SK-N-SH (cell line): ENCODE measurements around the gene FAF2. TPM values are rescaled to one million over a fixed set of nuclear protein-coding genes. Genes with fewer than 3 reads are reported as not detected.
A peak's percentile ranks its signal among the peaks of the same experiment; 100 is the strongest.

Experiments
- CTCF ChIA-PET: fragments of 300-600, 350-600 bp; formaldehyde crosslinking; extraction: SDS; loops from one replicate; lab custom pipeline; 2021; lab: Yijun Ruan, JAX
- POLR2A ChIA-PET: fragments of 350-600 bp; sonication (Branson Sonifier 250); formaldehyde crosslinking; extraction: SDS; loops from one replicate; lab custom pipeline; 2020; ENCODE audit warnings: antibody characterized with exemption, inconsistent platforms; lab: Yijun Ruan, JAX
- DNase-seq: peaks from one replicate; pipeline ENCODE4 v3.0.0; 2012
- H2AFZ ChIP-seq: fragments of 200-600 bp; sonication (generic); 2 replicates; pipeline ENCODE4 v1.8.1; 2016; ENCODE audit warnings: antibody characterized with exemption, mild to moderate bottlenecking, low read depth
- H3F3A ChIP-seq: fragments of 200-600 bp; sonication (generic); replicated peaks from 2 replicates; pipeline ENCODE3; 2016; ENCODE audit warnings: antibody characterized with exemption, mild to moderate bottlenecking; ENCODE audit not compliant: insufficient read depth
- H3K27ac ChIP-seq, 2 experiments: fragments of 200-500 bp in 1 of 2; fragments of 200-600 bp in 1 of 2; sonication (Bioruptor generic) in 1 of 2; sonication (generic), shearing (Covaris generic) in 1 of 2; 2 replicates each; pipeline versions ENCODE4 v1.5.1 to v1.6.1; 2014 to 2016; ENCODE audit warnings: low read depth in 2 of 2, inconsistent platforms in 1 of 2, low read length in 1 of 2, mild to moderate bottlenecking in 1 of 2, mixed read lengths in 1 of 2
- H3K27me3 ChIP-seq: fragments of 200-600 bp; sonication (generic), shearing (Covaris generic); 2 replicates; pipeline ENCODE4 v1.6.1; 2016; ENCODE audit warnings: mixed run types; ENCODE audit not compliant: insufficient read depth
- H3K36me3 ChIP-seq, 2 experiments: fragments of 200-500 bp in 1 of 2; fragments of 200-600 bp in 1 of 2; sonication (Bioruptor generic) in 1 of 2; sonication (generic) in 1 of 2; replicated peaks in 1 of 2; 2 replicates each; pipeline versions ENCODE3 to v1.5.1; 2014 to 2016; ENCODE audit warnings: low read length in 1 of 2, mild to moderate bottlenecking in 1 of 2; ENCODE audit not compliant: insufficient read depth in 2 of 2, control insufficient read depth in 1 of 2
- H3K4me1 ChIP-seq, 2 experiments: fragments of 200-500 bp in 1 of 2; fragments of 200-600 bp in 1 of 2; sonication (Bioruptor generic) in 1 of 2; sonication (generic), shearing (Covaris generic) in 1 of 2; 2 replicates each; pipeline versions ENCODE4 v1.5.1 to v1.6.1; 2014 to 2016; ENCODE audit warnings: low read depth in 1 of 2, low read length in 1 of 2, mixed run types in 1 of 2; ENCODE audit not compliant: insufficient read depth in 2 of 2, control insufficient read depth in 1 of 2
- H3K4me2 ChIP-seq: fragments of 200-600 bp; sonication (generic), shearing (Covaris generic); 2 replicates; pipeline ENCODE4 v1.6.1; 2017; ENCODE audit warnings: mixed run types
- H3K4me3 ChIP-seq, 2 experiments: fragments of 200-500 bp in 1 of 2; fragments of 200-600 bp in 1 of 2; sonication (Bioruptor generic) in 1 of 2; sonication (generic), shearing (Covaris generic) in 1 of 2; 2 replicates each; pipeline versions ENCODE4 v1.5.1 to v1.8.1; 2014 to 2016; ENCODE audit warnings: low read depth in 2 of 2, inconsistent platforms in 1 of 2, low read length in 1 of 2, mild to moderate bottlenecking in 1 of 2, mixed read lengths in 1 of 2, moderate library complexity in 1 of 2
- H3K79me2 ChIP-seq: fragments of 200-600 bp; sonication (generic); 2 replicates; pipeline ENCODE4 v1.8.1; 2017; ENCODE audit warnings: mild to moderate bottlenecking; ENCODE audit not compliant: insufficient read depth
- H3K9ac ChIP-seq: fragments of 200-600 bp; sonication (generic); 2 replicates; pipeline ENCODE4 v1.6.1; 2017; ENCODE audit warnings: mixed run types
- H3K9me2 ChIP-seq: fragments of 200-600 bp; sonication (generic); 2 replicates; pipeline ENCODE4 v1.6.1; 2017; ENCODE audit warnings: mixed run types
- H3K9me3 ChIP-seq: fragments of 200-600 bp; sonication (generic); 2 replicates; pipeline ENCODE4 v1.6.1; 2017; ENCODE audit warnings: mixed run types, mild to moderate bottlenecking, moderate library complexity
- H4K20me1 ChIP-seq: fragments of 200-600 bp; sonication (generic); 2 replicates; pipeline ENCODE4 v1.6.1; 2017; ENCODE audit warnings: mild to moderate bottlenecking, mixed run types; ENCODE audit not compliant: insufficient read depth
- CHD2 ChIP-seq: fragments of 150-350 bp; IDR thresholded peaks from 2 replicates; pipeline ENCODE4 v1.6.1; 2018; ENCODE audit warnings: low read length; ENCODE audit not compliant: partially characterized antibody
- ELF1 ChIP-seq: IDR thresholded peaks from 2 replicates; pipeline ENCODE4 v1.4.0; 2012
- EP300 ChIP-seq, 2 experiments: IDR thresholded peaks; 2 replicates each; pipeline versions ENCODE4 v1.4.0 to v1.6.1; 2012; ENCODE audit warnings: borderline replicate concordance in 1 of 2, low read depth in 1 of 2, low read length in 1 of 2
- EZH2phosphoT487 ChIP-seq: fragments of 200-600 bp; sonication (generic); IDR thresholded peaks from 2 replicates; pipeline ENCODE4 v1.6.1; 2017; ENCODE audit warnings: low read depth, mixed run types, mild to moderate bottlenecking, antibody characterized with exemption, moderate library complexity, borderline replicate concordance
- FOXM1 ChIP-seq: IDR thresholded peaks from 2 replicates; pipeline ENCODE4 v1.4.0; 2012; ENCODE audit warnings: low read depth, mild to moderate bottlenecking
- GABPA ChIP-seq: IDR thresholded peaks from 2 replicates; pipeline ENCODE4 v1.4.0; 2012; ENCODE audit warnings: low read depth, mild to moderate bottlenecking
- MXI1 ChIP-seq: IDR thresholded peaks from 2 replicates; pipeline ENCODE4 v1.6.1; 2012; ENCODE audit warnings: mild to moderate bottlenecking, low read depth, low read length, improper control_type of control experiment
- NRF1 ChIP-seq: IDR thresholded peaks from 2 replicates; pipeline ENCODE4 v1.6.1; 2012; ENCODE audit warnings: low read depth, mild to moderate bottlenecking, low read length
- RCOR1 ChIP-seq: fragments of 150-350 bp; IDR thresholded peaks from 2 replicates; pipeline ENCODE4 v1.6.1; 2017; ENCODE audit warnings: antibody characterized with exemption, low read length
- RFX5 ChIP-seq: IDR thresholded peaks from 2 replicates; pipeline ENCODE4 v1.6.1; 2012; ENCODE audit warnings: mild to moderate bottlenecking, improper control_type of control experiment, low read length
- TAF1 ChIP-seq: IDR thresholded peaks from 2 replicates; pipeline ENCODE4 v1.6.1; 2012; ENCODE audit warnings: low read depth, mild to moderate bottlenecking, low read length, moderate library complexity, borderline replicate concordance
- TCF12 ChIP-seq: IDR thresholded peaks from 2 replicates; pipeline ENCODE4 v1.4.0; 2012
- TEAD4 ChIP-seq: IDR thresholded peaks from 2 replicates; pipeline ENCODE4 v1.4.0; 2012; ENCODE audit warnings: mild to moderate bottlenecking, borderline replicate concordance; ENCODE audit not compliant: insufficient read depth
- YY1 ChIP-seq: IDR thresholded peaks from 2 replicates; pipeline ENCODE4 v1.4.0; 2012; ENCODE audit warnings: low read depth, mild to moderate bottlenecking
- WGBS: methylation state at CpG from one replicate; pipeline ENCODE4 v1.1.6; 2017; ENCODE audit warnings: low lambda C conversion rate; 5-methylcytosine and 5-hydroxymethylcytosine counted together
- polyA plus RNA-seq, 3 experiments: library from polyadenylated mRNA; depleted of rRNA; stranded (reverse); fragments of >200 nt; gene quantifications; 2 replicates each; pipeline ENCODE4 v1.2.3, GENCODE V29; 2012
- TF ChIP-seq, protein P1 (sequence below): IDR thresholded peaks from 2 replicates; pipeline ENCODE4 v1.4.0; 2012; ENCODE audit warnings: low read depth, borderline replicate concordance
- TF ChIP-seq, protein P2 (sequence below): fragments of 200-600 bp; sonication (generic); IDR thresholded peaks from 2 replicates; pipeline ENCODE4 v1.6.1; 2017; ENCODE audit warnings: antibody characterized with exemption, mild to moderate bottlenecking, moderate library complexity
- TF ChIP-seq, protein P3 (sequence below): IDR thresholded peaks from 2 replicates; pipeline ENCODE4 v1.6.1; 2012; ENCODE audit warnings: mild to moderate bottlenecking, low read depth, low read length, moderate library complexity

Gene FAF2
- polyA plus RNA-seq, 1 of the 3 experiments (the other 2 are of a cell fraction), result 25.5 TPM

DNA sequence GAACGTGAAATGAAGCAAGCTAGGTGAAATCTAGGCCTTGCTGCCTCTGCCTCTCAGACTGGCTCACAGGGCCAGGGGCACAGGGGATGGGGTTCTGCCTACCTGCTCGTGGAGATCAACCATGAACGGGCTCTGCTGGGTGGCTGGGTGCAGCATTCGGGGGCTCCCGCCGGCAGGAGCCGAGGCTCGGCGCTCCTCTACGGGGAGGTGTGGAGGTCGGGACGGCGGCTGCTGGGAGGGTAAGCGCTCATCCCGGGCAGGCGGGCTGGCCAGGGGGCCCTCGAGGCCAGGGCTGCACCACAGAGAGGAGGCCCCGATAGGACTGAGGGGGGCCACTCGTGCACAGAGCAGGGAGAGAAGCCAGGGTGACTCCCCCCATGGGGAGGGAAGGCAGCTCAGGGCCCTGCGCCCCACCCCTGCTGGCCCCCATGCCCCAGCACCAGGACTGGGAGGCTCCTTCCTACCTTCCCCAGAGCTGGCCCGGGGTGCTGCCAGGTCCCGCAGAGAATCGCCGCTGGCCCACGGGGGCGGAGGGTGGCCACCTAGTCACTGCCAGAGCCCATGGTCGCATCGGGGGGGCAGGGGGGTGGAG is 83.8 kb downstream of the FAF2 start (continued):
- TF ChIP-seq, protein P1, sequence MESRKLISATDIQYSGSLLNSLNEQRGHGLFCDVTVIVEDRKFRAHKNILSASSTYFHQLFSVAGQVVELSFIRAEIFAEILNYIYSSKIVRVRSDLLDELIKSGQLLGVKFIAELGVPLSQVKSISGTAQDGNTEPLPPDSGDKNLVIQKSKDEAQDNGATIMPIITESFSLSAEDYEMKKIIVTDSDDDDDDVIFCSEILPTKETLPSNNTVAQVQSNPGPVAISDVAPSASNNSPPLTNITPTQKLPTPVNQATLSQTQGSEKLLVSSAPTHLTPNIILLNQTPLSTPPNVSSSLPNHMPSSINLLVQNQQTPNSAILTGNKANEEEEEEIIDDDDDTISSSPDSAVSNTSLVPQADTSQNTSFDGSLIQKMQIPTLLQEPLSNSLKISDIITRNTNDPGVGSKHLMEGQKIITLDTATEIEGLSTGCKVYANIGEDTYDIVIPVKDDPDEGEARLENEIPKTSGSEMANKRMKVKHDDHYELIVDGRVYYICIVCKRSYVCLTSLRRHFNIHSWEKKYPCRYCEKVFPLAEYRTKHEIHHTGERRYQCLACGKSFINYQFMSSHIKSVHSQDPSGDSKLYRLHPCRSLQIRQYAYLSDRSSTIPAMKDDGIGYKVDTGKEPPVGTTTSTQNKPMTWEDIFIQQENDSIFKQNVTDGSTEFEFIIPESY, result no peak
- TF ChIP-seq RCOR1 (no peak), TEAD4 (no peak), YY1 (no peak), GABPA (no peak), ELF1 (no peak)

DNA sequence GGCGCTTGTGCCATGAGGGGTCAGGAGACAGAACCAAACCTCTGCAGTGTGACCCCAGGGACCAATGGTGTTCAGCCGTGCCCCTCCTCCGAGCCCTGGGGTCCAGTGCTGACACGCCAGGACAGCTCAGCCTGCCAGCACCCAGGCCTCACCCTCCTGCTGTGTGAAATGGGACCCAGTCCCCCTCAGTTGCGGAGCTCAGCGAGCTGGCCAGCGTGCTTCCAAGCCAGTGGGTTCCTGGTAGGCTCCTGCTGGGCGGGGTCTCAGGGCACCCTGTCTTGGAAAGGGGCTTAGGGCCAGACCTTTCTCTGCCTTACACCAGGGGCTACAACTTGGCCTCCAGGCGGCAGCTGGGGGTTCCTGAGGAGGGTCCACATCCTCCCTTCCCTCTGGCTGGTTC is 84.6 kb downstream of the FAF2 start:
- Histone ChIP-seq H3K4me2 (no peak overlapping the region), H3K36me3 (peaks cover 5 to 47% of the 10 kb centered on the region in 2 experiments), H4K20me1 (peaks cover 47% of the 10 kb centered on the region), H3F3A (no peaks in the 10 kb centered on the region), H2AFZ (no peak overlapping the region), H3K9me3 (no peaks in the 10 kb centered on the region), H3K9ac (no peak overlapping the region), H3K27ac (peak overlapping the region in 1 of 2 experiments; percentile 31; a peak in 1 of 4 replicates), H3K4me1 (peaks cover 13 to 52% of the 10 kb centered on the region in 2 experiments; a peak in 3 of 4 replicates), H3K79me2 (peaks cover 56% of the 10 kb centered on the region), H3K4me3 (no peak overlapping the region), H3K9me2 (no peaks in the 10 kb centered on the region), H3K27me3 (no peaks in the 10 kb centered on the region)
- ChIA-PET CTCF (interaction anchor here (1.3 to 1.4 kb wide), 2 partner anchors 14 to 41 kb away, joined by 3 to 4 read pairs; no protein-coding TSS in a partner anchor), POLR2A (no interaction called here)
- TF ChIP-seq TCF12 (no peak), FOXM1 (no peak), GABPA (no peak), TEAD4 (no peak), CHD2 (no peak), EZH2phosphoT487 (no peak), EP300 (IDR thresholded peaks at IDR 0.05; ENCODE audit: borderline replicate concordance in 1 of 2, low read depth in 1 of 2, low read length in 1 of 2) (no peak), RCOR1 (no peak), RFX5 (no peak), ELF1 (no peak), TAF1 (no peak), NRF1 (no peak), MXI1 (no peak), YY1 (no peak)
- TF ChIP-seq, protein P2, sequence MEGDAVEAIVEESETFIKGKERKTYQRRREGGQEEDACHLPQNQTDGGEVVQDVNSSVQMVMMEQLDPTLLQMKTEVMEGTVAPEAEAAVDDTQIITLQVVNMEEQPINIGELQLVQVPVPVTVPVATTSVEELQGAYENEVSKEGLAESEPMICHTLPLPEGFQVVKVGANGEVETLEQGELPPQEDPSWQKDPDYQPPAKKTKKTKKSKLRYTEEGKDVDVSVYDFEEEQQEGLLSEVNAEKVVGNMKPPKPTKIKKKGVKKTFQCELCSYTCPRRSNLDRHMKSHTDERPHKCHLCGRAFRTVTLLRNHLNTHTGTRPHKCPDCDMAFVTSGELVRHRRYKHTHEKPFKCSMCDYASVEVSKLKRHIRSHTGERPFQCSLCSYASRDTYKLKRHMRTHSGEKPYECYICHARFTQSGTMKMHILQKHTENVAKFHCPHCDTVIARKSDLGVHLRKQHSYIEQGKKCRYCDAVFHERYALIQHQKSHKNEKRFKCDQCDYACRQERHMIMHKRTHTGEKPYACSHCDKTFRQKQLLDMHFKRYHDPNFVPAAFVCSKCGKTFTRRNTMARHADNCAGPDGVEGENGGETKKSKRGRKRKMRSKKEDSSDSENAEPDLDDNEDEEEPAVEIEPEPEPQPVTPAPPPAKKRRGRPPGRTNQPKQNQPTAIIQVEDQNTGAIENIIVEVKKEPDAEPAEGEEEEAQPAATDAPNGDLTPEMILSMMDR, result no peak
- TF ChIP-seq, protein P1, result no peak
- TF ChIP-seq, protein P3, sequence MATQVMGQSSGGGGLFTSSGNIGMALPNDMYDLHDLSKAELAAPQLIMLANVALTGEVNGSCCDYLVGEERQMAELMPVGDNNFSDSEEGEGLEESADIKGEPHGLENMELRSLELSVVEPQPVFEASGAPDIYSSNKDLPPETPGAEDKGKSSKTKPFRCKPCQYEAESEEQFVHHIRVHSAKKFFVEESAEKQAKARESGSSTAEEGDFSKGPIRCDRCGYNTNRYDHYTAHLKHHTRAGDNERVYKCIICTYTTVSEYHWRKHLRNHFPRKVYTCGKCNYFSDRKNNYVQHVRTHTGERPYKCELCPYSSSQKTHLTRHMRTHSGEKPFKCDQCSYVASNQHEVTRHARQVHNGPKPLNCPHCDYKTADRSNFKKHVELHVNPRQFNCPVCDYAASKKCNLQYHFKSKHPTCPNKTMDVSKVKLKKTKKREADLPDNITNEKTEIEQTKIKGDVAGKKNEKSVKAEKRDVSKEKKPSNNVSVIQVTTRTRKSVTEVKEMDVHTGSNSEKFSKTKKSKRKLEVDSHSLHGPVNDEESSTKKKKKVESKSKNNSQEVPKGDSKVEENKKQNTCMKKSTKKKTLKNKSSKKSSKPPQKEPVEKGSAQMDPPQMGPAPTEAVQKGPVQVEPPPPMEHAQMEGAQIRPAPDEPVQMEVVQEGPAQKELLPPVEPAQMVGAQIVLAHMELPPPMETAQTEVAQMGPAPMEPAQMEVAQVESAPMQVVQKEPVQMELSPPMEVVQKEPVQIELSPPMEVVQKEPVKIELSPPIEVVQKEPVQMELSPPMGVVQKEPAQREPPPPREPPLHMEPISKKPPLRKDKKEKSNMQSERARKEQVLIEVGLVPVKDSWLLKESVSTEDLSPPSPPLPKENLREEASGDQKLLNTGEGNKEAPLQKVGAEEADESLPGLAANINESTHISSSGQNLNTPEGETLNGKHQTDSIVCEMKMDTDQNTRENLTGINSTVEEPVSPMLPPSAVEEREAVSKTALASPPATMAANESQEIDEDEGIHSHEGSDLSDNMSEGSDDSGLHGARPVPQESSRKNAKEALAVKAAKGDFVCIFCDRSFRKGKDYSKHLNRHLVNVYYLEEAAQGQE, result no peak
- WGBS, result 95% methylated on average over 3 of the region's 9 CpGs
- no peak for DNase-seq
